CD8-positive, alpha-beta memory T cell (primary cell): ENCODE results near the gene ATP5PD. TPM values are rescaled to one million over a fixed set of nuclear protein-coding genes. Genes with fewer than 3 reads are reported as not detected.

Experiments used
- CTCF ChIA-PET: fragments of 350-600 bp; sonication (Branson Sonifier 250); formaldehyde crosslinking; loops from one replicate; lab custom pipeline; 2021; ENCODE audit warnings: antibody characterized with exemption; lab: Charles Lee
- POLR2A ChIA-PET: fragments of 350-600 bp; sonication (Branson Sonifier 250); formaldehyde crosslinking; loops from one replicate; lab custom pipeline; 2021; ENCODE audit warnings: antibody characterized with exemption; lab: Charles Lee
- DNase-seq, 5 donors: peaks; one replicate each; pipeline versions ENCODE4 v3.0.0 to v3.0.0-alpha.2; 2020 to 2022; ENCODE audit warnings: mixed read lengths in 1 of 5
- H3K27ac ChIP-seq: one replicate; pipeline ENCODE4 v1.7.0; 2013; ENCODE audit warnings: low read depth, mild to moderate bottlenecking, low read length, moderate library complexity
- H3K27me3 ChIP-seq: 2 replicates; pipeline ENCODE4 v1.7.0; 2013; ENCODE audit warnings: low read length, mild to moderate bottlenecking; ENCODE audit not compliant: insufficient read depth, poor library complexity, severe bottlenecking
- H3K36me3 ChIP-seq: 2 replicates; pipeline ENCODE4 v1.7.0; 2013; ENCODE audit warnings: mild to moderate bottlenecking, low read length, moderate library complexity; ENCODE audit not compliant: insufficient read depth
- H3K4me1 ChIP-seq: 2 replicates; pipeline ENCODE4 v1.7.0; 2013; ENCODE audit warnings: mild to moderate bottlenecking, low read length, moderate library complexity; ENCODE audit not compliant: insufficient read depth
- H3K4me3 ChIP-seq: 2 replicates; pipeline ENCODE4 v1.7.0; 2013; ENCODE audit warnings: mild to moderate bottlenecking, low read length
- H3K9me3 ChIP-seq: 2 replicates; pipeline ENCODE4 v1.7.0; 2013; ENCODE audit warnings: mild to moderate bottlenecking, low read length
- H3K27ac Mint-ChIP-seq, 8 donors: one replicate each; pipeline ENCODE4 v1.8.0; 2020 to 2021; ENCODE audit warnings: mixed read lengths in 8 of 8, mild to moderate bottlenecking in 6 of 8, inconsistent platforms in 3 of 8, moderate library complexity in 3 of 8
- H3K27me3 Mint-ChIP-seq, 2 donors: one replicate each; pipeline ENCODE4 v1.8.0; 2020 to 2021; ENCODE audit warnings: mixed read lengths in 2 of 2, mild to moderate bottlenecking in 1 of 2, moderate library complexity in 1 of 2
- H3K36me3 Mint-ChIP-seq, 3 donors: one replicate each; pipeline ENCODE4 v1.8.0; 2020 to 2021; ENCODE audit warnings: mixed read lengths in 3 of 3, inconsistent platforms in 1 of 3, mild to moderate bottlenecking in 1 of 3
- H3K4me1 Mint-ChIP-seq, 3 donors: one replicate each; pipeline ENCODE4 v1.8.0; 2020 to 2021; ENCODE audit warnings: mixed read lengths in 3 of 3, inconsistent platforms in 1 of 3, mild to moderate bottlenecking in 1 of 3
- H3K4me3 Mint-ChIP-seq, 7 donors: one replicate each; pipeline ENCODE4 v1.8.0; 2020 to 2021; ENCODE audit warnings: mixed read lengths in 7 of 7, mild to moderate bottlenecking in 6 of 7, moderate library complexity in 4 of 7, inconsistent platforms in 2 of 7
- H3K9me3 Mint-ChIP-seq, 5 donors: one replicate each; pipeline ENCODE4 v1.8.0; 2020 to 2022; ENCODE audit warnings: mixed read lengths in 5 of 5, mild to moderate bottlenecking in 3 of 5, moderate library complexity in 2 of 5, inconsistent platforms in 1 of 5
- polyA plus RNA-seq: library from polyadenylated mRNA; unstranded; fragments of 300-500 nt; fragmentation: Illumina TruSeq; gene quantifications from one replicate; pipeline ENCODE4 v1.2.3, GENCODE V29; 2021
- total RNA-seq, 2 experiments: library from RNA; stranded (reverse); gene quantifications; one replicate each; pipeline ENCODE4 v1.2.3, GENCODE V29; 2021

Gene ATP5PD
- total and polyA plus RNA-seq, 3 experiments from 2014 or later: 179 to 345 (median 198) TPM

DNA sequence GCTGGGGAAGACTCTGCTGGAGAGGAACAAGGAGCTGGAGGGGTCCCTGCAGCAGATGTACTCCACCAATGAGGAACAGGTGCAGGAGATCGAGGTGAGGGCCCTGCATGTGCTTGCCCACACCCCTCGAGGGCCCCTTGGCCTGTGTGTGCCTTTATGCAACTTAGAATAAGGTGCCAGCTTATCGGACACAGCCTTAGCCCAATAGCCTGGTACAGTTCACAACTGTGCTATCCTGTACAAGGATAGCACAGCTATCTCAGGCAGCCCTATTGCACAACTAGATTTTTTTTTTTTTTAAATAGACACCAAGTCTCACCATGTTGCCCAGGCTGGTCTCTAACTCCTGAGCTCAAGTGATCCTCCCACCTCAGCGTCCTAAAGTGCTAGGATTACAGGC, 47.2 kb downstream of the ATP5PD start:
- no peak for DNase-seq
- Histone ChIP-seq H3K27ac (no peak overlapping the region), H3K4me3 (no peak overlapping the region), H3K36me3 (no peaks in the 10 kb centered on the region), H3K4me1 (no peaks in the 10 kb centered on the region), H3K27me3 (no peaks in the 10 kb centered on the region), H3K9me3 (no peaks in the 10 kb centered on the region)
- Mint-ChIP-seq H3K4me3 (no peak overlapping the region), H3K9me3 (no peaks in the 10 kb centered on the region), H3K4me1 (no peaks in the 10 kb centered on the region), H3K27ac (no peak overlapping the region), H3K36me3 (no peaks in the 10 kb centered on the region), H3K27me3 (peaks cover 0 to 8% of the 10 kb centered on the region in 2 donors)
- ChIA-PET POLR2A (interaction anchor here (1.7 kb wide), 1 partner anchor 12 kb away, joined by 4 read pairs; no protein-coding TSS in a partner anchor), CTCF (interaction anchor here (0.7 to 2.1 kb wide), 3 partner anchors 12 to 38 kb away, joined by 3 to 10 read pairs (median 5); partner anchors contain the start of gene CDR2L)

DNA sequence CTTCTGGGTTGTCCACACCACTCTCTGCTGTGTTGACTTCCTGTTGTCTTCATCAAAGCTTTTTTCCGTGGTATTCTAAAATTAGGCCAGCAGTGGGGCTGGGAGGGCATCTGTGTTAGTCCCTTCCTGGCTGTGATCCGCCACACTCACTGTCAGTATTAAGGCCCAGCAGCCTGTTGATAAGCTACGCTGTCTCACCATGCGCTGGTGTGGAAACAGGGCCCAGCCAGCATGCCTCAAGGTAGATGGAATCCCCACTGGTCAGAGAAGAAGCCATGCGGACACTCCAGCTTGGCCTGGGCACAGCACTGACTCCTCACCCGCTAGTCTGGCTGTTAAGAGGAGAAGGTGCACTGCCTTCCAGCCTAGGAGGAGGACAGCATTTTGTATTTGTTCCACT, 48.0 kb downstream of the ATP5PD start:
- H3K4me1 ChIP-seq: no peaks in the 10 kb centered on the region
- no peak overlapping the region for H3K27ac ChIP-seq
- Mint-ChIP-seq H3K4me1 (no peaks in the 10 kb centered on the region), H3K27me3 (peaks cover 0 to 6% of the 10 kb centered on the region in 2 donors), H3K27ac (peak overlapping the region in 1 of 8 donors; percentile 37), H3K9me3 (no peaks in the 10 kb centered on the region), H3K36me3 (no peaks in the 10 kb centered on the region), H3K4me3 (no peak overlapping the region)
- ChIA-PET CTCF (interaction anchor here (0.7 to 2.1 kb wide), 3 partner anchors 11 to 38 kb away, joined by 3 to 10 read pairs (median 5); partner anchors contain the start of gene CDR2L), POLR2A (interaction anchor here (1.7 kb wide), 1 partner anchor 13 kb away, joined by 4 read pairs; no protein-coding TSS in a partner anchor)
- no peaks in the 10 kb centered on the region for H3K9me3 ChIP-seq
- no peaks in the 10 kb centered on the region for H3K36me3 ChIP-seq
- H3K4me3 ChIP-seq: no peak overlapping the region
- H3K27me3 ChIP-seq: no peaks in the 10 kb centered on the region
- no peak for DNase-seq

DNA sequence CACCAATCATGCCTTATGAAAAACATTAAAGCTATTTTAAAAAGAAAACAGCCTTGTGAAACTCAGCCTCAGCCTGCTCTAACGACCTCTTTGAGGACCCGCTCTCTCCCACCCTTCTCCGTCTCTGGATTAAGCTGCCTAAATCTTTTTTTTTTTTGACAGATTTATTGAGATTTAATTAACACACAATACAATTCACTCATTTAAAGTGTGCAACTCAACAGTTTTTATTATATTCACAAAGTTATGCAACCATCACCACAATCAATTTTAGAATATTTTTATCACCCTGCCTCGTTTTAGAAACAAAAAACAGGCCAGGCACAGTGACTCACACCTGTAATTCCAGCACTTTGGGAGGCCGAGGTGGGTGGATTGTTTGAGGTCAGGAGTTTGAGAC, 50.9 kb downstream of the ATP5PD start:
- POLR2A ChIA-PET: no interaction called here
- Histone ChIP-seq H3K27me3 (no peaks in the 10 kb centered on the region), H3K36me3 (no peaks in the 10 kb centered on the region), H3K9me3 (no peaks in the 10 kb centered on the region), H3K4me3 (no peak overlapping the region), H3K27ac (no peak overlapping the region), H3K4me1 (no peaks in the 10 kb centered on the region)
- CTCF ChIA-PET: no interaction called here
- DNase-seq: no peak
- Mint-ChIP-seq H3K4me1 (no peaks in the 10 kb centered on the region), H3K27ac (no peak overlapping the region), H3K36me3 (no peaks in the 10 kb centered on the region), H3K4me3 (no peak overlapping the region), H3K9me3 (no peaks in the 10 kb centered on the region), H3K27me3 (peaks cover 0 to 4% of the 10 kb centered on the region in 2 donors)

DNA sequence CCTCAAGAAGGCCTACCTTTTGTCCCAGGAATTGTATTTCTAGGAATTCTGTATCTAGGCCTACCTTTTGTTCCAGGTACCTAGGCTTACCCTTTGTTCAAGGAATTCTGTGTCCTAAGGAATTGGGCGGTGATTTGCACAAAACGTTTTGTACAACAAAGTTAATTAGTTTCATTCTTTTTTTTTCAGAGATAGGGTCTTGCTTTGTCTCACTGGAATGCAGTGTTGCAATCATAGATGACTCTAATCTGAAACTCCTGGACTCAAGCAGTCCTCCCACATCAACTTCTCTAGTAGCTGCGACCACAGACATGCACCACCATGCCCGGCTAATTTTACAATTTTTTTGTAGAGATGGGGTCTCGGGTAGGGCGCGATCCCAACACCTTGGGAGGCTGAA, 52.3 kb downstream of the ATP5PD start:
- ChIA-PET CTCF (interaction anchor here (0.9 to 1.2 kb wide), 3 partner anchors 18 to 37 kb away, joined by 3 to 4 read pairs (median 4); partner anchors contain the start of gene MRPL58), POLR2A (no interaction called here)
- no peaks in the 10 kb centered on the region for H3K36me3 Mint-ChIP-seq
- no peaks in the 10 kb centered on the region for H3K9me3 ChIP-seq
- H3K4me3 ChIP-seq: no peak overlapping the region
- H3K4me1 ChIP-seq: no peaks in the 10 kb centered on the region
- H3K27ac Mint-ChIP-seq: no peak overlapping the region
- H3K27ac ChIP-seq: no peak overlapping the region
- H3K9me3 Mint-ChIP-seq: no peaks in the 10 kb centered on the region
- no peaks in the 10 kb centered on the region for H3K27me3 ChIP-seq
- no peaks in the 10 kb centered on the region for H3K4me1 Mint-ChIP-seq
- no peak for DNase-seq
- H3K27me3 Mint-ChIP-seq: peaks cover 0 to 4% of the 10 kb centered on the region in 2 donors
- H3K4me3 Mint-ChIP-seq: no peak overlapping the region
- H3K36me3 ChIP-seq: no peaks in the 10 kb centered on the region

DNA sequence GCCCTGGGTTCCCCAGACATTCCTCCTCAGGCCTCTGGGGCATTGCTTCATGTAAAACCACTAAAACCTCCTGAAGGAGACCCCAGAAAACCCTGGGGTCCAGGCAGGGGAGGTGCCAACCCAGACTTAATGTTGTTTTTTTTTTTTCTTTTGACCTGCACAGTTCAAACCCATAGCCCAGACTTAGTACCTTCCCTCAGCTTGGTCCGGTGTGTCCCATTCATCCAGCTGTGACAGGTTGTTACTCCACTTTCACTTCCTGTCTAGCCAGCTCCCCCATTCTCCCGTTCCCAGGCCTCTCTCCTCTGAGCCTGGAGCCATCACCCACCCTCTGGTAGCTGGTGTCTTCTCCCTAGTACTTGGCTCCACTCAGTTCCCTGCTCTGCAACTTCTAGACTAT, 54.5 kb downstream of the ATP5PD start:
- Histone ChIP-seq H3K27me3 (no peaks in the 10 kb centered on the region), H3K27ac (no peak overlapping the region), H3K9me3 (no peaks in the 10 kb centered on the region), H3K4me1 (no peaks in the 10 kb centered on the region), H3K4me3 (no peak overlapping the region), H3K36me3 (no peaks in the 10 kb centered on the region)
- H3K4me1 Mint-ChIP-seq: peaks cover 1 to 6% (median 2%) of the 10 kb centered on the region in 3 donors
- peaks cover 0 to under 1% (median 0%) of the 10 kb centered on the region in 3 donors for H3K36me3 Mint-ChIP-seq
- peaks cover 1 to 2% of the 10 kb centered on the region in 2 donors for H3K27me3 Mint-ChIP-seq
- ChIA-PET POLR2A (no interaction called here), CTCF (interaction anchor here (1.1 kb wide), 1 partner anchor 30 kb away, joined by 3 read pairs; no protein-coding TSS in a partner anchor)
- DNase-seq: no peak
- H3K4me3 Mint-ChIP-seq: peak overlapping the region in 1 of 7 donors; percentile 32
- no peak overlapping the region for H3K27ac Mint-ChIP-seq
- no peaks in the 10 kb centered on the region for H3K9me3 Mint-ChIP-seq

DNA sequence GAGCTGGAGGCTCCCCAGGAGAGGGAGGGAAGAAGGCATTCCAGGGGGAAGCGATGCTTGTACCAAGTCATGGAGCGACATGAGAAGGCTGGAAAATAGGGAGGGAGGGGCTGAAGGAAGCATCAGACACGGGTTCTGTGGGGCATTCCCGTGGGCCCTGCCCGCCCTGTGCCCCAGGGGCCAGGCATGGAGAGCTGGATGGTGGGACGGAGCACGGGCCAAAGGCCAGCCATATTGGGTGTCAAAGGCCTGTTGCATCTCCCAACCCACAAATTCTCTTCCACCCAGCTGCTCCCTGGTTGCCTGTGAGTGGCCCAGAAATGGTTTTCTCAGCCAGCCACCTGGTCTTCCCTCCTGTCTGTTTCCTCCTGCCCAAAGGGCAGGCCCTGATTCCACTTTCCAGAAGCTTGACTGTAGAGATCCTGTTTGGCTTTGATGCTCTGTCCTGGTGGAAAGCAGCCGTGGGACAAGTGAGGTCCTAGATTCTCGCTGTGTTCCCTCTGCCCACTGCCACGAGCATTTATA, 56.1 kb downstream of the ATP5PD start:
- no peak overlapping the region for H3K4me3 ChIP-seq
- H3K27me3 Mint-ChIP-seq: peaks cover 0 to 3% of the 10 kb centered on the region in 2 donors
- no peaks in the 10 kb centered on the region for H3K9me3 ChIP-seq
- H3K27me3 ChIP-seq: no peaks in the 10 kb centered on the region
- H3K36me3 ChIP-seq: no peaks in the 10 kb centered on the region
- no peak overlapping the region for H3K27ac ChIP-seq
- ChIA-PET CTCF (interaction anchor here (0.8 to 1.5 kb wide), 3 partner anchors 30 to 211 kb away, joined by 3 to 5 read pairs (median 4); no protein-coding TSS in a partner anchor), POLR2A (no interaction called here)
- peaks cover 4% of the 10 kb centered on the region for H3K4me1 ChIP-seq
- no peak for DNase-seq
- no peak overlapping the region for H3K4me3 Mint-ChIP-seq
- H3K4me1 Mint-ChIP-seq: peaks cover 4 to 14% (median 11%) of the 10 kb centered on the region in 3 donors
- peak overlapping the region in 1 of 8 donors; percentile 69 for H3K27ac Mint-ChIP-seq
- peaks cover 0 to 1% (median 0%) of the 10 kb centered on the region in 3 donors for H3K36me3 Mint-ChIP-seq
- no peaks in the 10 kb centered on the region for H3K9me3 Mint-ChIP-seq

Other genes with a start within 250 kb of the ATP5PD start
- not detected for gene GRIN2C, start 187.1 kb downstream of the ATP5PD start, total RNA-seq
- not detected for gene GRIN2C, start 187.1 kb downstream of the ATP5PD start, polyA plus RNA-seq
- gene FDXR, start 174.0 kb downstream of the ATP5PD start, total RNA-seq: 10 to 100 TPM; 32.9 to 33.3 TPM
- gene FDXR, start 174.0 kb downstream of the ATP5PD start, polyA plus RNA-seq: 6.4 TPM
- not detected for gene FADS6, start 153.3 kb downstream of the ATP5PD start, total RNA-seq
- gene FADS6, start 153.3 kb downstream of the ATP5PD start, polyA plus RNA-seq: not detected
- gene USH1G, start 123.7 kb downstream of the ATP5PD start, total RNA-seq: not detected
- gene USH1G, start 123.7 kb downstream of the ATP5PD start, polyA plus RNA-seq: not detected
- not detected for gene OTOP2, start 122.7 kb downstream of the ATP5PD start, total RNA-seq
- gene OTOP2, start 122.7 kb downstream of the ATP5PD start, polyA plus RNA-seq: not detected
- gene OTOP3, start 111.1 kb downstream of the ATP5PD start, total RNA-seq: not detected
- not detected for gene OTOP3, start 111.1 kb downstream of the ATP5PD start, polyA plus RNA-seq
- 1 to 10 TPM in 1 of 2 experiments, under 1 TPM in 1; 0.91 to 2.3 TPM for gene HID1, start 74.2 kb downstream of the ATP5PD start, total RNA-seq
- 5.2 TPM for gene HID1, start 74.2 kb downstream of the ATP5PD start, polyA plus RNA-seq
- 1 to 10 TPM; 1.5 to 1.7 TPM for gene CDR2L, start 59.3 kb downstream of the ATP5PD start, total RNA-seq
- gene CDR2L, start 59.3 kb downstream of the ATP5PD start, polyA plus RNA-seq: 0.06 TPM
- gene MRPL58, start 34.3 kb downstream of the ATP5PD start, total RNA-seq: 10 to 100 TPM; 65.5 to 68.8 TPM
- gene MRPL58, start 34.3 kb downstream of the ATP5PD start, polyA plus RNA-seq: 48.0 TPM
- 10 to 100 TPM; 22.2 to 23.8 TPM for gene KCTD2, start 256 bp upstream of the ATP5PD start, total RNA-seq
- 8.0 TPM for gene KCTD2, start 256 bp upstream of the ATP5PD start, polyA plus RNA-seq
- gene SLC16A5, start 41.0 kb upstream of the ATP5PD start, total RNA-seq: 1 to 10 TPM; 1.3 to 1.9 TPM
- gene SLC16A5, start 41.0 kb upstream of the ATP5PD start, polyA plus RNA-seq: 0.82 TPM
- gene ARMC7, start 63.0 kb upstream of the ATP5PD start, total RNA-seq: 10 to 100 TPM; 15.2 to 15.9 TPM
- 4.0 TPM for gene ARMC7, start 63.0 kb upstream of the ATP5PD start, polyA plus RNA-seq
- 10 to 100 TPM; 75.7 to 84.8 TPM for gene NT5C, start 84.8 kb upstream of the ATP5PD start, total RNA-seq
- 42.3 TPM for gene NT5C, start 84.8 kb upstream of the ATP5PD start, polyA plus RNA-seq
- gene JPT1, start 107.5 kb upstream of the ATP5PD start, total RNA-seq: 100 to 1,000 TPM; 189 to 200 TPM
- gene JPT1, start 107.5 kb upstream of the ATP5PD start, polyA plus RNA-seq: 123 TPM
- gene SUMO2, start 136.0 kb upstream of the ATP5PD start, total RNA-seq: 100 to 1,000 TPM; 653 to 687 TPM
- 405 TPM for gene SUMO2, start 136.0 kb upstream of the ATP5PD start, polyA plus RNA-seq
- gene NUP85, start 158.7 kb upstream of the ATP5PD start, total RNA-seq: 100 to 1,000 TPM; 147 to 152 TPM
- gene NUP85, start 158.7 kb upstream of the ATP5PD start, polyA plus RNA-seq: 39.0 TPM
- gene GGA3, start 214.6 kb upstream of the ATP5PD start, total RNA-seq: 10 to 100 TPM; 73.2 to 75.1 TPM
- 17.6 TPM for gene GGA3, start 214.6 kb upstream of the ATP5PD start, polyA plus RNA-seq
- gene MRPS7, start 214.9 kb upstream of the ATP5PD start, total RNA-seq: 100 to 1,000 TPM; 101 to 102 TPM
- 123 TPM for gene MRPS7, start 214.9 kb upstream of the ATP5PD start, polyA plus RNA-seq
- gene MIF4GD, start 224.3 kb upstream of the ATP5PD start, total RNA-seq: 10 to 100 TPM; 38.5 to 40.4 TPM
- 108 TPM for gene MIF4GD, start 224.3 kb upstream of the ATP5PD start, polyA plus RNA-seq
- 100 to 1,000 TPM; 119 to 126 TPM for gene SLC25A19, start 242.5 kb upstream of the ATP5PD start, total RNA-seq
- gene SLC25A19, start 242.5 kb upstream of the ATP5PD start, polyA plus RNA-seq: 15.5 TPM